GM21515 (cell line): ENCODE results near the gene FAM222B.
"Not testable (repeated sequence)": the region's sequence is repeated elsewhere in the genome, so short reads cannot be mapped to it uniquely, and the experiment has no call there.

Source experiments
- ATAC-seq: cut with Tn5 transposase; IDR thresholded peaks from one replicate; pipeline ENCODE4 v1.9.1; 2021; ENCODE audit not compliant: unreplicated experiment

The FAM222B gene

GRCh38 chr17:28871056-28871579 lies 28.5 kb upstream of the FAM222B start:
- peak; percentile 83 for ATAC-seq

GRCh38 chr17:28867276-28867675 lies 24.7 kb upstream of the FAM222B start:
- no peak for ATAC-seq

GRCh38 chr17:28865946-28866752 lies 23.6 kb upstream of the FAM222B start:
- ATAC-seq, result no peak

- ATAC-seq, result no peak
Measured at GRCh38 chr17:28864991-28865849, 22.6 kb upstream of the FAM222B start.

GRCh38 chr17:28863953-28864352 lies 21.4 kb upstream of the FAM222B start:
- ATAC-seq, result no peak

- ATAC-seq, result no peak
Measured at GRCh38 chr17:28862561-28862960, 20.0 kb upstream of the FAM222B start.

- no peak for ATAC-seq
Measured at GRCh38 chr17:28861393-28862203, 19.0 kb upstream of the FAM222B start.

GRCh38 chr17:28860363-28860808 lies 17.8 kb upstream of the FAM222B start:
- no peak for ATAC-seq

- ATAC-seq, result no peak
Measured at GRCh38 chr17:28858801-28859355, 16.3 kb upstream of the FAM222B start.

GRCh38 chr17:28857905-28858800 lies 15.6 kb upstream of the FAM222B start:
- ATAC-seq, result no peak

GRCh38 chr17:28856028-28856574 lies 13.5 kb upstream of the FAM222B start:
- no peak for ATAC-seq

GRCh38 chr17:28855336-28855679 lies 12.7 kb upstream of the FAM222B start:
- ATAC-seq, result no peak

- peak; percentile 83 for ATAC-seq
Measured at GRCh38 chr17:28854457-28855335, 12.1 kb upstream of the FAM222B start, which contains the start of gene ERAL1. ERAL1 (plus strand) TSS chr17:28855016; CDS start chr17:28855035, 19 bp downstream.

- ATAC-seq, result no peak
Measured at GRCh38 chr17:28853295-28853694, 10.7 kb upstream of the FAM222B start.

- no peak for ATAC-seq
Measured at GRCh38 chr17:28849281-28849680, 6.7 kb upstream of the FAM222B start.

GRCh38 chr17:28848667-28849066 lies 6.1 kb upstream of the FAM222B start:
- not testable (repeated sequence) for ATAC-seq

- ATAC-seq, result not testable (repeated sequence)
Measured at GRCh38 chr17:28846699-28847098, 4.1 kb upstream of the FAM222B start.

GRCh38 chr17:28846231-28846630 lies 3.6 kb upstream of the FAM222B start:
- ATAC-seq, result no peak
